IgD-negative memory B cell (primary cell): ENCODE measurements around the gene ATAD3A. TPM values are rescaled to one million over a fixed set of nuclear protein-coding genes. Genes with fewer than 3 reads are reported as not detected.

ENCODE experiments used
- H3K27ac Mint-ChIP-seq, 3 donors: one replicate each; pipeline ENCODE4 v1.8.0; 2020 to 2022; ENCODE audit warnings: mild to moderate bottlenecking in 3 of 3, mixed read lengths in 3 of 3, moderate library complexity in 1 of 3
- H3K27me3 Mint-ChIP-seq: one replicate; pipeline ENCODE4 v1.8.0; 2021; ENCODE audit warnings: mixed read lengths
- H3K36me3 Mint-ChIP-seq: one replicate; pipeline ENCODE4 v1.8.0; 2020; ENCODE audit warnings: mild to moderate bottlenecking, mixed read lengths
- H3K4me1 Mint-ChIP-seq, 3 donors: one replicate each; pipeline ENCODE4 v1.8.0; 2020 to 2022; ENCODE audit warnings: mixed read lengths in 3 of 3, mild to moderate bottlenecking in 1 of 3
- H3K4me3 Mint-ChIP-seq, 4 donors: one replicate each; pipeline ENCODE4 v1.8.0; 2020 to 2022; ENCODE audit warnings: mild to moderate bottlenecking in 4 of 4, mixed read lengths in 4 of 4, moderate library complexity in 3 of 4
- H3K9me3 Mint-ChIP-seq, 3 donors: one replicate each; pipeline ENCODE4 v1.8.0; 2020 to 2021; ENCODE audit warnings: mixed read lengths in 3 of 3, mild to moderate bottlenecking in 1 of 3
- polyA plus RNA-seq: library from polyadenylated mRNA; unstranded; fragments of 300-500 nt; fragmentation: Illumina TruSeq; gene quantifications from one replicate; pipeline ENCODE4 v1.2.3, GENCODE V29; 2021

ATAD3A gene
- polyA plus RNA-seq, 1 donor from 2014 or later, result 12.8 TPM

DNA sequence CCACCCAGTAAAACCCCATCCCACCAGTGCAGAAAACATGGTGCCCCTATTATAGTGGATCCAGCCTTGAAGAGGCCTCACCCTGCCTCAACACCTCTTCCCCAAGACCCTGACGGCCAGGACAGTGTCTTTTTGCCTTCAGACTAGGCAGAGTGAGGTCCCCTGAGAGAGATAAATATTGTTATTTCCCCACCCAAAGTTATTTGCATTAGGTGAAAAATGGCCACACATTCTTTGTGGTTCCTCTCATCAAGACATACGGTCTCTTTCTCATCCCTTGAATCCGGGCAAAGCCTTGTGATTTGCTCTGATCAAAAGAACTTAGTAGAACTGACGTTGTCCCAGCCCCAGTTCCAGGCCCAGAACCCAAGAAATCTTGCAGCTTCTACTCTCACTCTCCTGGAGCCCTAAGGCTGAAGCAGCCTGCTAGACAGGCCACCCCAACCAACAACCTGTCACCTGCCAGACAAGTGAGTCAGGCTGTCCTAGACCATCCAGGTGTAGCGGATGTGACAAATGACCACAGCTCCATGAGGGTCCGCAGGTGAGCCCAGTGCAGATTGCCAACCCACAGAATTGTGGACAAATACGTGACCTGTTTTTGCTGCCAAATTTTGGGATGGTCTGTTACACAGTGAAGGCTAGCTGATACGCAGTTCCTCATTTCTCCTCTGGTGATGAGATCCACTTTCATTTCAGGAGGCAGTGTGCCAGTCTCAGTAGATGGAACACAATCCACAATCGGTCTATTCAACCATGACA, 70.8 kb downstream of the ATAD3A start:
- H3K27me3 Mint-ChIP-seq, result peaks cover 22% of the 10 kb centered on the region
- H3K9me3 Mint-ChIP-seq, result no peaks in the 10 kb centered on the region
- no peak overlapping the region for H3K27ac Mint-ChIP-seq
- H3K4me1 Mint-ChIP-seq, result peaks cover 0 to 2% (median 0%) of the 10 kb centered on the region in 3 donors
- H3K4me3 Mint-ChIP-seq, result no peak overlapping the region
- H3K36me3 Mint-ChIP-seq, result peaks cover 1% of the 10 kb centered on the region

DNA sequence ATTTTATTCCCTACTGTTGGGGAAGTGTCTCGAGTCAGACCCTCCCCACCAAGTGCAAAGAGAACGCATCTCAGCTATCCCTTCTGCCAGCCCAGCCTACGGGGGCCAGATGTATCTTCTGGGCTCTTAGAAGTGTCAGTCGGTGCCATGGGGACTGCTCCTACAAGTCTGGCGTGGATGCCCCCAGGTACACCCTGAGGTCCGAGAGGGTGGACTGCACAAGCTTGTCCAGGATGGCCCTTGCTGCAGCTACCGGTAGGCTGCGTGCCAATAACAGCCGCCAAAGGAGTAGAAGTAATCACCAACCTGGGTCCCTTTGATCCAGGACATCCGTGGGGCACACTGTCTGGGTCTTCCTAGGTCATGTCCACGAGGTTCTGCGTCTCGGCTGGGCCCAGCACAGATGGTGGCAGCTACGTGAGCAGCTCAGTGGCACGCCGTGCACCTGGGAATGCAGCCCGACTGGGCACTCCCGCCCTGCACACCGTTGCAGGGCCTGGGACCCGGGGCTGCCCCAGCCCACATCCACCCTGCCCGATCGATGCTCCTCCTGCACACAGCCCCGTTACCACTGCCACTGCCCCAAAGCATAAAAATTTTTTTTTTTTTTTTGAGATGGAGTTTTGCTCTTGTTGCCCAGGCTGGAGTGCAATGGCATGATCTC, 71.5 kb downstream of the ATAD3A start:
- Mint-ChIP-seq H3K36me3 (peaks cover 1% of the 10 kb centered on the region), H3K9me3 (no peaks in the 10 kb centered on the region), H3K27me3 (peaks cover 22% of the 10 kb centered on the region), H3K4me3 (no peak overlapping the region), H3K4me1 (peaks cover 0 to 2% (median 1%) of the 10 kb centered on the region in 3 donors), H3K27ac (no peak overlapping the region)

Other genes starting within 250 kb of the ATAD3A start
- 74.3 TPM for gene UBE2J2, start 238.3 kb upstream of the ATAD3A start, polyA plus RNA-seq
- not detected for gene SCNN1D, start 231.7 kb upstream of the ATAD3A start, polyA plus RNA-seq
- gene ACAP3, start 204.2 kb upstream of the ATAD3A start, polyA plus RNA-seq, result 10.5 TPM
- gene PUSL1, start 203.6 kb upstream of the ATAD3A start, polyA plus RNA-seq, result 21.0 TPM
- 65.8 TPM for gene INTS11, start 187.5 kb upstream of the ATAD3A start, polyA plus RNA-seq
- 31.7 TPM for gene CPTP, start 187.4 kb upstream of the ATAD3A start, polyA plus RNA-seq
- gene TAS1R3, start 180.9 kb upstream of the ATAD3A start, polyA plus RNA-seq, result 5.5 TPM
- gene DVL1, start 162.7 kb upstream of the ATAD3A start, polyA plus RNA-seq, result 1.0 TPM
- gene MXRA8, start 153.6 kb upstream of the ATAD3A start, polyA plus RNA-seq, result not detected
- 177 TPM for gene AURKAIP1, start 137.0 kb upstream of the ATAD3A start, polyA plus RNA-seq
- 39.8 TPM for gene CCNL2, start 112.8 kb upstream of the ATAD3A start, polyA plus RNA-seq
- 144 TPM for gene MRPL20, start 104.9 kb upstream of the ATAD3A start, polyA plus RNA-seq
- not detected for gene ANKRD65, start 90.9 kb upstream of the ATAD3A start, polyA plus RNA-seq
- gene VWA1, start 76.5 kb upstream of the ATAD3A start, polyA plus RNA-seq, result not detected
- 6.2 TPM for gene ATAD3C, start 62.5 kb upstream of the ATAD3A start, polyA plus RNA-seq
- 10.8 TPM for gene ATAD3B, start 40.4 kb upstream of the ATAD3A start, polyA plus RNA-seq
- gene TMEM240, start 28.5 kb downstream of the ATAD3A start, polyA plus RNA-seq, result not detected
- 176 TPM for gene SSU72, start 62.7 kb downstream of the ATAD3A start, polyA plus RNA-seq
- not detected for gene FNDC10, start 88.0 kb downstream of the ATAD3A start, polyA plus RNA-seq
- gene MIB2, start 103.3 kb downstream of the ATAD3A start, polyA plus RNA-seq, result 22.4 TPM
- 0.93 TPM for gene MMP23B, start 120.0 kb downstream of the ATAD3A start, polyA plus RNA-seq
- 19.9 TPM for gene CDK11B, start 146.8 kb downstream of the ATAD3A start, polyA plus RNA-seq
- 41.0 TPM for gene SLC35E2B, start 180.6 kb downstream of the ATAD3A start, polyA plus RNA-seq
- gene CDK11A, start 212.2 kb downstream of the ATAD3A start, polyA plus RNA-seq, result 20.7 TPM